ENCODE data around the gene NYAP2. TPM values are rescaled to one million over a fixed set of nuclear protein-coding genes. Genes with fewer than 3 reads are reported as not detected.

Gene NYAP2
- polyA plus RNA-seq, 3 donors: not detected

- H3K4me1 Mint-ChIP-seq: no peaks in the 10 kb centered on the region
- H3K4me2 ChIP-seq (replicated peaks; ENCODE audit: extremely low read depth, low read length, poor library complexity, severe bottlenecking): no peak overlapping the region
- no peaks in the 10 kb centered on the region for H4K20me1 ChIP-seq (ENCODE audit: insufficient read depth, low read length)
- H3K79me2 ChIP-seq (ENCODE audit: insufficient read depth, low read length): no peaks in the 10 kb centered on the region
- H3K36me3 ChIP-seq (replicated peaks in 1 of 2; ENCODE audit: control insufficient read depth in 1 of 2, insufficient read depth in 2 of 2, low read length in 2 of 2): no peaks in the 10 kb centered on the region
- peaks cover 0 to 11% of the 10 kb centered on the region in 2 donors for H3K9me3 ChIP-seq (replicated peaks in 1 of 2; ENCODE audit: control insufficient read depth in 1 of 2, insufficient read depth in 1 of 2, low read length in 2 of 2)
- peaks cover 0 to 1% (median 0%) of the 10 kb centered on the region in 3 donors for H3K27me3 Mint-ChIP-seq (ENCODE audit: low read depth in 3 of 3)
- H2AFZ ChIP-seq (ENCODE audit: insufficient read depth, low read depth, low read length, poor library complexity, severe bottlenecking): no peak overlapping the region
- H3K4me3 Mint-ChIP-seq: no peak overlapping the region
- no peak overlapping the region for H3K27ac Mint-ChIP-seq
- H3K36me3 Mint-ChIP-seq: no peaks in the 10 kb centered on the region
- TF ChIP-seq, protein P1, sequence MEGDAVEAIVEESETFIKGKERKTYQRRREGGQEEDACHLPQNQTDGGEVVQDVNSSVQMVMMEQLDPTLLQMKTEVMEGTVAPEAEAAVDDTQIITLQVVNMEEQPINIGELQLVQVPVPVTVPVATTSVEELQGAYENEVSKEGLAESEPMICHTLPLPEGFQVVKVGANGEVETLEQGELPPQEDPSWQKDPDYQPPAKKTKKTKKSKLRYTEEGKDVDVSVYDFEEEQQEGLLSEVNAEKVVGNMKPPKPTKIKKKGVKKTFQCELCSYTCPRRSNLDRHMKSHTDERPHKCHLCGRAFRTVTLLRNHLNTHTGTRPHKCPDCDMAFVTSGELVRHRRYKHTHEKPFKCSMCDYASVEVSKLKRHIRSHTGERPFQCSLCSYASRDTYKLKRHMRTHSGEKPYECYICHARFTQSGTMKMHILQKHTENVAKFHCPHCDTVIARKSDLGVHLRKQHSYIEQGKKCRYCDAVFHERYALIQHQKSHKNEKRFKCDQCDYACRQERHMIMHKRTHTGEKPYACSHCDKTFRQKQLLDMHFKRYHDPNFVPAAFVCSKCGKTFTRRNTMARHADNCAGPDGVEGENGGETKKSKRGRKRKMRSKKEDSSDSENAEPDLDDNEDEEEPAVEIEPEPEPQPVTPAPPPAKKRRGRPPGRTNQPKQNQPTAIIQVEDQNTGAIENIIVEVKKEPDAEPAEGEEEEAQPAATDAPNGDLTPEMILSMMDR (IDR thresholded peaks at IDR 0.05): no peak
- no peak overlapping the region for H3K9ac ChIP-seq (ENCODE audit: insufficient read depth, low read length, poor library complexity, severe bottlenecking)
- H3K27ac ChIP-seq (ENCODE audit: low read depth in 1 of 2, low read length in 2 of 2): no peak overlapping the region
- no peak for DNase-seq
- no peaks in the 10 kb centered on the region for H3K27me3 ChIP-seq (ENCODE audit: control insufficient read depth in 2 of 2, insufficient read depth in 2 of 2, low read length in 2 of 2)
- no peaks in the 10 kb centered on the region for H3K4me1 ChIP-seq (ENCODE audit: control insufficient read depth in 1 of 2, insufficient read depth in 2 of 2, low read length in 2 of 2)
- H3K4me3 ChIP-seq (replicated peaks in 1 of 3; ENCODE audit: low read depth in 2 of 3, low read length in 3 of 3): no peak overlapping the region
- H3K9me3 Mint-ChIP-seq: peaks cover 0 to 12% (median 5%) of the 10 kb centered on the region in 7 donors
- intact Hi-C loops (cut with micrococcal nuclease): no loop called here
These were observed 185.3 kb downstream of the NYAP2 start for GRCh38 chr2:225584796-225585195.

DNA sequence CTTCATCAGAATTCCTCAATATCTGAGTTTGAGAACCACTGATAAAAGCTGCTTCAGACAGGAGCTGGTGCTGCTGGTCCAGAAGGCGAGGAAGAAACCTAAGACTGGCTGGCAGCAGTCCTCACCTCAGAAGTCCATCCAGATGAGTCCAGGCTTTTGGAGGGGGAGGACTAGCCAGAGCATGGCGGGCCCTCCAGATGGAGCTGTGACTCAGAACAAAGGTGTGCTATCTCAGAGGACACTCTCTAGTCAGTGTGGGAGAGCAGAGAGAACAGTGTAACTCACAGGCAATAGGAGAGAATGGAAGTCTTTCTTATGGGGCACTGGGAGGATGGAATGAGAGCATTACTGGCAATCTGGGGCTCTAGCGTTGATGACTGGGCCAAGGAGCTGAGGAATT, 191.4 kb downstream of the NYAP2 start:
- no peaks in the 10 kb centered on the region for H3K9me3 ChIP-seq (replicated peaks in 1 of 2; ENCODE audit: control insufficient read depth in 1 of 2, insufficient read depth in 1 of 2, low read length in 2 of 2)
- Mint-ChIP-seq H3K27ac (no peak overlapping the region), H3K4me3 (no peak overlapping the region), H3K36me3 (no peaks in the 10 kb centered on the region), H3K27me3 (ENCODE audit: low read depth in 3 of 3) (peaks cover 0 to 2% (median 1%) of the 10 kb centered on the region in 3 donors), H3K9me3 (no peaks in the 10 kb centered on the region), H3K4me1 (no peaks in the 10 kb centered on the region)
- no peak overlapping the region for H3K4me3 ChIP-seq (replicated peaks in 1 of 3; ENCODE audit: low read depth in 2 of 3, low read length in 3 of 3)
- no peak overlapping the region for H2AFZ ChIP-seq (ENCODE audit: insufficient read depth, low read depth, low read length, poor library complexity, severe bottlenecking)
- no peaks in the 10 kb centered on the region for H4K20me1 ChIP-seq (ENCODE audit: insufficient read depth, low read length)
- H3K4me1 ChIP-seq (ENCODE audit: control insufficient read depth in 1 of 2, insufficient read depth in 2 of 2, low read length in 2 of 2): no peaks in the 10 kb centered on the region
- intact Hi-C loops (cut with micrococcal nuclease): no loop called here
- H3K79me2 ChIP-seq (ENCODE audit: insufficient read depth, low read length): no peaks in the 10 kb centered on the region
- H3K36me3 ChIP-seq (replicated peaks in 1 of 2; ENCODE audit: control insufficient read depth in 1 of 2, insufficient read depth in 2 of 2, low read length in 2 of 2): no peaks in the 10 kb centered on the region
- no peak overlapping the region for H3K27ac ChIP-seq (ENCODE audit: low read depth in 1 of 2, low read length in 2 of 2)
- no peaks in the 10 kb centered on the region for H3K27me3 ChIP-seq (ENCODE audit: control insufficient read depth in 2 of 2, insufficient read depth in 2 of 2, low read length in 2 of 2)
- TF ChIP-seq, protein P1 (IDR thresholded peaks at IDR 0.05): no peak
- H3K4me2 ChIP-seq (replicated peaks; ENCODE audit: extremely low read depth, low read length, poor library complexity, severe bottlenecking): no peak overlapping the region
- 64% methylated on average over 2 of the region's 3 CpGs for WGBS (ENCODE audit: insufficient coverage)
- DNase-seq: no peak
- no peak overlapping the region for H3K9ac ChIP-seq (ENCODE audit: insufficient read depth, low read length, poor library complexity, severe bottlenecking)
